ENCODE data around the gene URI1.

The URI1 gene

GRCh38 chr19:30009013-30009412 is 67.0 kb downstream of the URI1 start:
- H3K4me1 ChIP-seq: peaks cover 7% of the 10 kb centered on the region
- no peak overlapping the region for H3K27ac ChIP-seq
- H3K9me3 ChIP-seq: no peaks in the 10 kb centered on the region
- H3K4me3 ChIP-seq: no peak overlapping the region
- H3K36me3 ChIP-seq: peaks cover 63% of the 10 kb centered on the region
- peaks cover 14% of the 10 kb centered on the region for H4K20me1 ChIP-seq
- no peak overlapping the region for H3K4me2 ChIP-seq
- H3K9ac ChIP-seq: no peak overlapping the region
- no peak for TF ChIP-seq Cebpa-rat (IDR thresholded peaks at IDR 0.05)
- H3K27me3 ChIP-seq: no peaks in the 10 kb centered on the region

- H3K36me3 ChIP-seq: peaks cover 62% of the 10 kb centered on the region
- H3K4me2 ChIP-seq: no peak overlapping the region
- H4K20me1 ChIP-seq: peaks cover 8% of the 10 kb centered on the region; the same call in 1 of the 2 replicates
- H3K27me3 ChIP-seq: no peaks in the 10 kb centered on the region
- H3K27ac ChIP-seq: no peak overlapping the region
- H3K9ac ChIP-seq: no peak overlapping the region
- TF ChIP-seq Cebpa-rat (IDR thresholded peaks at IDR 0.05): no peak
- H3K4me1 ChIP-seq: peaks cover 3% of the 10 kb centered on the region
- no peaks in the 10 kb centered on the region for H3K9me3 ChIP-seq
- no peak overlapping the region for H3K4me3 ChIP-seq
Observed at GRCh38 chr19:30011051-30011578, 69.1 kb downstream of the URI1 start.

- Histone ChIP-seq H3K4me1 (peaks cover 15% of the 10 kb centered on the region), H3K27me3 (no peaks in the 10 kb centered on the region), H3K9ac (no peak overlapping the region), H3K27ac (no peak overlapping the region), H3K9me3 (no peaks in the 10 kb centered on the region), H3K36me3 (peaks cover 56% of the 10 kb centered on the region), H4K20me1 (0 out of 2 replicates have a peak, but pooled peaks cover 6% of the 10 kb centered on the region), H3K4me3 (no peak overlapping the region), H3K4me2 (no peak overlapping the region)
- no peak for TF ChIP-seq Cebpa-rat (IDR thresholded peaks at IDR 0.05)
Observed at GRCh38 chr19:30014770-30015169, 72.7 kb downstream of the URI1 start.

GRCh38 chr19:30017172-30017571 is 75.1 kb downstream of the URI1 start:
- no peaks in the 10 kb centered on the region for H3K27me3 ChIP-seq
- H4K20me1 ChIP-seq: 0 out of 2 replicates have a peak, but pooled peaks cover 6% of the 10 kb centered on the region
- H3K9me3 ChIP-seq: peaks cover 12% of the 10 kb centered on the region
- no peak overlapping the region for H3K4me3 ChIP-seq
- peaks cover 54% of the 10 kb centered on the region for H3K36me3 ChIP-seq
- peaks cover 15% of the 10 kb centered on the region for H3K4me1 ChIP-seq
- TF ChIP-seq Cebpa-rat (IDR thresholded peaks at IDR 0.05): no peak
- H3K27ac ChIP-seq: no peak overlapping the region
- H3K9ac ChIP-seq: no peak overlapping the region
- H3K4me2 ChIP-seq: no peak overlapping the region

- Histone ChIP-seq H4K20me1 (0 out of 2 replicates have a peak, but pooled peaks cover 6% of the 10 kb centered on the region), H3K4me2 (no peak overlapping the region), H3K27ac (no peak overlapping the region), H3K4me3 (no peak overlapping the region), H3K4me1 (peaks cover 15% of the 10 kb centered on the region), H3K27me3 (no peaks in the 10 kb centered on the region), H3K36me3 (peaks cover 39% of the 10 kb centered on the region), H3K9ac (no peak overlapping the region), H3K9me3 (peaks cover 18% of the 10 kb centered on the region)
- TF ChIP-seq Cebpa-rat (IDR thresholded peaks at IDR 0.05): no peak
Observed at GRCh38 chr19:30020189-30020588, 78.2 kb downstream of the URI1 start.

GRCh38 chr19:30022659-30023058 is 80.6 kb downstream of the URI1 start:
- Histone ChIP-seq H3K4me1 (no peaks in the 10 kb centered on the region), H4K20me1 (no peaks in the 10 kb centered on the region), H3K4me3 (no peak overlapping the region), H3K27ac (no peak overlapping the region), H3K9ac (no peak overlapping the region), H3K27me3 (no peaks in the 10 kb centered on the region), H3K4me2 (no peak overlapping the region), H3K9me3 (peaks cover 18% of the 10 kb centered on the region), H3K36me3 (peaks cover 38% of the 10 kb centered on the region)
- TF ChIP-seq Cebpa-rat (IDR thresholded peaks at IDR 0.05): no peak

GRCh38 chr19:30023330-30023729 is 81.3 kb downstream of the URI1 start:
- no peaks in the 10 kb centered on the region for H4K20me1 ChIP-seq
- H3K9ac ChIP-seq: no peak overlapping the region
- H3K27ac ChIP-seq: no peak overlapping the region
- H3K36me3 ChIP-seq: peaks cover 36% of the 10 kb centered on the region
- no peaks in the 10 kb centered on the region for H3K27me3 ChIP-seq
- H3K4me1 ChIP-seq: no peaks in the 10 kb centered on the region
- H3K4me3 ChIP-seq: no peak overlapping the region
- peaks cover 18% of the 10 kb centered on the region for H3K9me3 ChIP-seq
- no peak for TF ChIP-seq Cebpa-rat (IDR thresholded peaks at IDR 0.05)
- H3K4me2 ChIP-seq: no peak overlapping the region

- no peak overlapping the region for H3K9ac ChIP-seq
- no peaks in the 10 kb centered on the region for H3K27me3 ChIP-seq
- H3K4me1 ChIP-seq: no peaks in the 10 kb centered on the region
- H3K36me3 ChIP-seq: peaks cover 29% of the 10 kb centered on the region; the same call in 1 of the 2 replicates
- no peaks in the 10 kb centered on the region for H4K20me1 ChIP-seq
- H3K4me2 ChIP-seq: no peak overlapping the region
- no peak for TF ChIP-seq Cebpa-rat (IDR thresholded peaks at IDR 0.05)
- H3K9me3 ChIP-seq: peaks cover 18% of the 10 kb centered on the region
- no peak overlapping the region for H3K27ac ChIP-seq
- H3K4me3 ChIP-seq: no peak overlapping the region
Observed at GRCh38 chr19:30024091-30024490, 82.1 kb downstream of the URI1 start.

GRCh38 chr19:30026933-30027332 is 84.9 kb downstream of the URI1 start:
- Histone ChIP-seq H3K4me1 (peaks cover 8% of the 10 kb centered on the region), H3K4me2 (no peak overlapping the region), H4K20me1 (no peaks in the 10 kb centered on the region), H3K9ac (no peak overlapping the region), H3K36me3 (peaks cover 34% of the 10 kb centered on the region), H3K27me3 (no peaks in the 10 kb centered on the region), H3K4me3 (no peak overlapping the region), H3K27ac (no peak overlapping the region), H3K9me3 (peaks cover 26% of the 10 kb centered on the region)
- no peak for TF ChIP-seq Cebpa-rat (IDR thresholded peaks at IDR 0.05)

GRCh38 chr19:30028118-30028991 is 86.3 kb downstream of the URI1 start:
- Histone ChIP-seq H3K4me2 (no peak overlapping the region), H3K4me3 (no peak overlapping the region), H4K20me1 (no peaks in the 10 kb centered on the region), H3K9ac (no peak overlapping the region), H3K9me3 (peaks cover 32% of the 10 kb centered on the region), H3K27ac (no peak overlapping the region), H3K36me3 (peaks cover 39% of the 10 kb centered on the region), H3K27me3 (no peaks in the 10 kb centered on the region), H3K4me1 (peaks cover 8% of the 10 kb centered on the region)
- TF ChIP-seq Cebpa-rat (IDR thresholded peaks at IDR 0.05): no peak
